ENCODE results near the gene GARNL3. TPM values are rescaled to one million over a fixed set of nuclear protein-coding genes. Genes with fewer than 3 reads are reported as not detected.

The GARNL3 gene
- total and polyA plus RNA-seq, 2 donors (not counting 3 experiments of a cell fraction or from before 2014, with no cell fraction given), result 1.4 to 8.3 TPM

DNA sequence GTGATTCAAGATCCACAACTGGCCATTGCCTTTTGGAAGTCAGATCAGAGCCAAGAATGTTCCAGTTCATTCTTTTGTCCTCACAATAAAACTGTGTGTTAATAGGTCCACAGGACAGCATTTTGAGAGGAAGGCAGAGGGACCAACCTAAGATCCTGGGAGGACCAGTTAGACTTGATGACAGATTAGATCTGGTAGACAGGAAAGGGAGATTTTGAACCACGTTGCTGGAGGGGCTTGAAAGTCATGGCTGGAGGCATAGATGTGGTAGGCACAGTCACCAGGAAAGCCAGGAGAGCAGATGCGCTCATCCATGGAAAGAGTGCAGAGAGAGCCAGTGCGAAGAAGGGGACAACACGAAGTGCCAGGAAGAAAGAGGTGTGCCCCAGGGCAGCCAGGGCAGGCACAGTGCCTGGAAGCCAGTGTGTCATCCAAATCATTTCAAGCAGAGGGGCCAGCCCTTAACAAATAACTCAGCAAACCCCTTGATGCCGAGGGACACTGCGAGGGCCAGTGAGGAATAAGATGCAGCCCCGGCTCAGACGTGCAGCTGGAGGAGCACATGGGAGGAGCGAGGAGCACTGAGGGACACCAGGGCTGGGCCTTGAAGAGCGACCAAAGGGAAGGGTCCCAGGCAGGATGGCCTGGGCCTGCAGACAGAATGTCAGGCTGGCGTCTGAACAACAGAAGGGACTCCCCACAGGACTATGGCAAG, 119.6 kb downstream of the GARNL3 start:
- no TSS peak for BruUV-seq (replicated peaks)
- Histone ChIP-seq H2AFZ (ENCODE audit: low read depth, low read length) (no peak overlapping the region), H3K9ac (replicated peaks; ENCODE audit: extremely low read depth, insufficient read depth, low read length) (no peak overlapping the region), H3K4me3 (replicated peaks in 1 of 3; ENCODE audit: insufficient read depth in 1 of 3, low read depth in 1 of 3, low read length in 3 of 3) (no peak overlapping the region), H3K79me2 (ENCODE audit: control insufficient read depth, insufficient read depth, low read length) (no peaks in the 10 kb centered on the region), H3K36me3 (ENCODE audit: control insufficient read depth in 2 of 2, extremely low read depth in 1 of 2, insufficient read depth in 2 of 2, low read length in 2 of 2) (no peaks in the 10 kb centered on the region), H3K27ac (ENCODE audit: insufficient read depth, low read depth, low read length) (no peak overlapping the region), H3K9me3 (replicated peaks; ENCODE audit: control insufficient read depth, insufficient read depth, low read length) (no peaks in the 10 kb centered on the region), H3K4me1 (ENCODE audit: control insufficient read depth, extremely low read depth, insufficient read depth, low read length) (no peaks in the 10 kb centered on the region), H3K9me1 (replicated peaks; ENCODE audit: control insufficient read depth, extremely low read depth, insufficient read depth, low read length) (no peaks in the 10 kb centered on the region), H4K20me1 (replicated peaks; ENCODE audit: control insufficient read depth, extremely low read depth, insufficient read depth, low read length) (no peaks in the 10 kb centered on the region), H3K27me3 (ENCODE audit: control insufficient read depth in 2 of 2, insufficient read depth in 2 of 2, low read length in 2 of 2) (peaks cover 0 to 5% of the 10 kb centered on the region in 2 experiments), H3K4me2 (ENCODE audit: insufficient read depth, low read length) (no peak overlapping the region)
- TF ChIP-seq MYC (IDR thresholded peaks at IDR 0.05; ENCODE audit: low read depth, low read length) (no peak), POLR2AphosphoS5 (IDR thresholded peaks at IDR 0.05; ENCODE audit: insufficient read depth, low read depth, low read length) (no peak), FOS (IDR thresholded peaks at IDR 0.05; ENCODE audit: borderline replicate concordance, insufficient read depth, low read length) (no peak)
- FAIRE-seq (no peak), DNase-seq (ENCODE audit: low read depth, low spot score) (no peak)
- dilution Hi-C loops (cut with MboI; ENCODE audit: extremely low pct_ligation_motif_present, low sequenced_read_pairs), result no loop called here
- POLR2A ChIA-PET, result no interaction called here
- CTCF ChIA-PET, result no interaction called here
- intact Hi-C loops (cut with micrococcal nuclease), result no loop called here

DNA sequence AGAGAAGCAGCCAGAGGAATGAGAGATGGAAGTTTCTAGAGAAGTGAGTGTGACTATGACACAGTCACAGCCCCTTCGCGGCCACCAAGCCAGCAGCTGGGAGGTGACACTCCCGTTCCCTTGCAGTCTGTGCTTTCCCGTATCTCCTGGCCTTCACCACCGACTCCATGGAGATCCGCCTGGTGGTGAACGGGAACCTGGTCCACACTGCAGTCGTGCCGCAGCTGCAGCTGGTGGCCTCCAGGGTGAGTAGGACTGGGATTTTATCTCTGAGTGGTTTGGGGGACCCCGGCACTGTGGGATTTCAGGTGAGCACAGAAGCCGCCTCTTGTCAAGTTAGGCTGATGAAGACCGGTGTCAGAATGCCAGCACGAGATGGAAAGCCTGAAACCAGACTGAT, 120.3 kb downstream of the GARNL3 start:
- Histone ChIP-seq H3K9ac (replicated peaks; ENCODE audit: extremely low read depth, insufficient read depth, low read length) (no peak overlapping the region), H3K27me3 (ENCODE audit: control insufficient read depth in 2 of 2, insufficient read depth in 2 of 2, low read length in 2 of 2) (peaks cover 0 to 5% of the 10 kb centered on the region in 2 experiments), H3K9me1 (replicated peaks; ENCODE audit: control insufficient read depth, extremely low read depth, insufficient read depth, low read length) (no peaks in the 10 kb centered on the region), H3K4me2 (ENCODE audit: insufficient read depth, low read length) (no peak overlapping the region), H3K79me2 (ENCODE audit: control insufficient read depth, insufficient read depth, low read length) (no peaks in the 10 kb centered on the region), H3K4me1 (ENCODE audit: control insufficient read depth, extremely low read depth, insufficient read depth, low read length) (no peaks in the 10 kb centered on the region), H3K9me3 (replicated peaks; ENCODE audit: control insufficient read depth, insufficient read depth, low read length) (no peaks in the 10 kb centered on the region), H3K27ac (ENCODE audit: insufficient read depth, low read depth, low read length) (no peak overlapping the region), H2AFZ (ENCODE audit: low read depth, low read length) (no peak overlapping the region), H3K36me3 (ENCODE audit: control insufficient read depth in 2 of 2, extremely low read depth in 1 of 2, insufficient read depth in 2 of 2, low read length in 2 of 2) (no peaks in the 10 kb centered on the region), H3K4me3 (replicated peaks in 1 of 3; ENCODE audit: insufficient read depth in 1 of 3, low read depth in 1 of 3, low read length in 3 of 3) (no peak overlapping the region), H4K20me1 (replicated peaks; ENCODE audit: control insufficient read depth, extremely low read depth, insufficient read depth, low read length) (no peaks in the 10 kb centered on the region)
- TF ChIP-seq JUN (IDR thresholded peaks at IDR 0.05; ENCODE audit: borderline replicate concordance, insufficient read depth, insufficient read length, low read depth) (no peak), GATA2 (IDR thresholded peaks at IDR 0.05; ENCODE audit: insufficient read depth, insufficient read length, low read depth, low read length) (no peak), CTCF (IDR thresholded peaks at IDR 0.05; ENCODE audit: extremely low read depth in 1 of 2, insufficient read depth in 1 of 2, low read depth in 1 of 2, low read length in 2 of 2) (no peak), POLR2A (IDR thresholded peaks at IDR 0.05; ENCODE audit: low read depth, low read length) (no peak), FOS (IDR thresholded peaks at IDR 0.05; ENCODE audit: borderline replicate concordance, insufficient read depth, low read length) (no peak), MYC (IDR thresholded peaks at IDR 0.05; ENCODE audit: low read depth, low read length) (no peak)
- ChIA-PET CTCF (interaction anchor here (1.0 to 1.1 kb wide), 3 partner anchors 9 to 171 kb away, joined by 3 read pairs; no protein-coding TSS in a partner anchor), POLR2A (no interaction called here)
- FAIRE-seq (no peak), DNase-seq (ENCODE audit: low read depth, low spot score) (no peak)
- dilution Hi-C loops (cut with MboI; ENCODE audit: extremely low pct_ligation_motif_present, low sequenced_read_pairs) (no loop called here), intact Hi-C loops (cut with micrococcal nuclease) (no loop called here)
- BruUV-seq (replicated peaks), result no TSS peak
